Astrocyte (in vitro differentiated cells and primary cell): ENCODE results near the gene SDK1. TPM values are rescaled to one million over a fixed set of nuclear protein-coding genes. Genes with fewer than 3 reads are reported as not detected.

ENCODE experiments used
- DNase-seq: peaks from one replicate; pipeline ENCODE4 v3.0.0-alpha.2; 2010; ENCODE audit warnings: low read depth
- FAIRE-seq: peaks from 2 replicates; lab custom pipeline; 2011; peaks lifted over from hg19 to GRCh38; lab: Jason Lieb, UNC
- H2AFZ ChIP-seq: 2 replicates; pipeline ENCODE4 v1.6.0; 2012; ENCODE audit warnings: low read depth, low read length, inconsistent platforms
- H3K27ac ChIP-seq: 2 replicates; pipeline ENCODE4 v1.5.1; 2011; ENCODE audit warnings: low read depth, low read length, inconsistent platforms
- H3K27me3 ChIP-seq: 2 replicates; pipeline ENCODE4 v1.6.0; 2011; ENCODE audit warnings: low read length, inconsistent platforms; ENCODE audit not compliant: insufficient read depth
- H3K36me3 ChIP-seq: 2 replicates; pipeline ENCODE4 v1.5.1; 2011; ENCODE audit warnings: low read length, inconsistent platforms; ENCODE audit not compliant: insufficient read depth
- H3K4me1 ChIP-seq: 2 replicates; pipeline ENCODE4 v1.5.1; 2011; ENCODE audit warnings: low read length, inconsistent platforms; ENCODE audit not compliant: insufficient read depth
- H3K4me2 ChIP-seq: 2 replicates; pipeline ENCODE4 v1.6.0; 2012; ENCODE audit warnings: low read length, inconsistent platforms
- H3K4me3 ChIP-seq: 2 replicates; pipeline ENCODE4 v1.5.1; 2011; ENCODE audit warnings: low read depth, mild to moderate bottlenecking, low read length, inconsistent platforms; ENCODE audit not compliant: insufficient read depth
- H3K79me2 ChIP-seq: 2 replicates; pipeline ENCODE4 v1.6.0; 2012; ENCODE audit warnings: mild to moderate bottlenecking, low read length, inconsistent platforms; ENCODE audit not compliant: insufficient read depth
- H3K9ac ChIP-seq: 2 replicates; pipeline ENCODE4 v1.6.0; 2012; ENCODE audit warnings: mild to moderate bottlenecking, low read length, inconsistent platforms
- H3K9me3 ChIP-seq: 2 replicates; pipeline ENCODE4 v1.5.1; 2012; ENCODE audit warnings: low read depth, mild to moderate bottlenecking, low read length, inconsistent platforms; ENCODE audit not compliant: insufficient read depth
- H4K20me1 ChIP-seq: 2 replicates; pipeline ENCODE4 v1.6.0; 2012; ENCODE audit warnings: low read length, inconsistent platforms; ENCODE audit not compliant: insufficient read depth
- H3K27ac Mint-ChIP-seq: one replicate; pipeline ENCODE4 v1.8.0; 2021; ENCODE audit warnings: mild to moderate bottlenecking, mixed read lengths; ENCODE audit not compliant: unreplicated experiment
- H3K27me3 Mint-ChIP-seq: one replicate; pipeline ENCODE4 v1.8.0; 2021; ENCODE audit warnings: low read depth, mixed read lengths; ENCODE audit not compliant: unreplicated experiment
- H3K36me3 Mint-ChIP-seq: one replicate; pipeline ENCODE4 v1.8.0; 2021; ENCODE audit warnings: low read depth, mixed read lengths; ENCODE audit not compliant: unreplicated experiment
- H3K4me1 Mint-ChIP-seq: one replicate; pipeline ENCODE4 v1.8.0; 2021; ENCODE audit warnings: low read depth, mixed read lengths; ENCODE audit not compliant: unreplicated experiment
- H3K4me3 Mint-ChIP-seq: one replicate; pipeline ENCODE4 v1.8.0; 2021; ENCODE audit warnings: mild to moderate bottlenecking, moderate library complexity, mixed read lengths; ENCODE audit not compliant: unreplicated experiment
- H3K9me3 Mint-ChIP-seq: one replicate; pipeline ENCODE4 v1.8.0; 2021; ENCODE audit warnings: mild to moderate bottlenecking, mixed read lengths; ENCODE audit not compliant: unreplicated experiment
- CTCF ChIP-seq: IDR thresholded peaks from 2 replicates; pipeline ENCODE4 v1.5.1; 2011; ENCODE audit warnings: low read depth, mild to moderate bottlenecking, inconsistent platforms, low read length, moderate library complexity; ENCODE audit not compliant: insufficient read depth
- EZH2 ChIP-seq: IDR thresholded peaks from 2 replicates; pipeline ENCODE4 v1.6.1; 2012; ENCODE audit warnings: mild to moderate bottlenecking, low read length, inconsistent platforms; ENCODE audit not compliant: insufficient read depth
- total RNA-seq: library from RNA; stranded (reverse); gene quantifications from 2 replicates; pipeline ENCODE4 v1.2.1, GENCODE V29; 2021

Gene SDK1
- total RNA-seq, 1 donor from 2014 or later, result 4.2 TPM

- peaks cover 3% of the 10 kb centered on the region for H3K9me3 Mint-ChIP-seq
- Histone ChIP-seq H2AFZ (no peak overlapping the region), H3K9me3 (no peaks in the 10 kb centered on the region), H3K4me1 (no peaks in the 10 kb centered on the region), H3K36me3 (no peaks in the 10 kb centered on the region), H3K4me2 (no peak overlapping the region), H3K4me3 (no peak overlapping the region), H4K20me1 (no peaks in the 10 kb centered on the region), H3K79me2 (no peaks in the 10 kb centered on the region), H3K27ac (no peak overlapping the region), H3K27me3 (peaks cover 2% of the 10 kb centered on the region), H3K9ac (no peak overlapping the region)
- TF ChIP-seq CTCF (no peak), EZH2 (no peak)
- peaks cover 3% of the 10 kb centered on the region for H3K36me3 Mint-ChIP-seq
- no peaks in the 10 kb centered on the region for H3K4me1 Mint-ChIP-seq
- H3K27ac Mint-ChIP-seq, result no peak overlapping the region
- H3K27me3 Mint-ChIP-seq, result peaks cover 9% of the 10 kb centered on the region
- no peak overlapping the region for H3K4me3 Mint-ChIP-seq
- DNase-seq, result no peak
- no peak for FAIRE-seq
Observed at GRCh38 chr7:4185136-4185535, 884.1 kb downstream of the SDK1 start.

- H3K4me1 Mint-ChIP-seq, result no peaks in the 10 kb centered on the region
- H3K9me3 Mint-ChIP-seq, result peaks cover 3% of the 10 kb centered on the region
- no peak overlapping the region for H3K9ac ChIP-seq
- no peaks in the 10 kb centered on the region for H3K79me2 ChIP-seq
- no peaks in the 10 kb centered on the region for H3K9me3 ChIP-seq
- H3K36me3 ChIP-seq, result no peaks in the 10 kb centered on the region
- TF ChIP-seq EZH2, result no peak
- peaks cover 7% of the 10 kb centered on the region for H3K27me3 Mint-ChIP-seq
- H3K27ac ChIP-seq, result no peak overlapping the region
- H3K4me3 ChIP-seq, result no peak overlapping the region
- H2AFZ ChIP-seq, result no peak overlapping the region
- peaks cover 3% of the 10 kb centered on the region for H3K36me3 Mint-ChIP-seq
- no peak for DNase-seq
- FAIRE-seq, result no peak
- H3K4me3 Mint-ChIP-seq, result no peak overlapping the region
- H3K27me3 ChIP-seq, result peaks cover 2% of the 10 kb centered on the region
- no peak overlapping the region for H3K4me2 ChIP-seq
- H3K27ac Mint-ChIP-seq, result no peak overlapping the region
- H4K20me1 ChIP-seq, result no peaks in the 10 kb centered on the region
- H3K4me1 ChIP-seq, result no peaks in the 10 kb centered on the region
Observed at GRCh38 chr7:4185721-4186512, 884.9 kb downstream of the SDK1 start.

- H3K27ac Mint-ChIP-seq, result no peak overlapping the region
- H3K27me3 ChIP-seq, result peaks cover 2% of the 10 kb centered on the region
- no peaks in the 10 kb centered on the region for H3K9me3 ChIP-seq
- H4K20me1 ChIP-seq, result no peaks in the 10 kb centered on the region
- no peak overlapping the region for H3K9ac ChIP-seq
- no peaks in the 10 kb centered on the region for H3K4me1 Mint-ChIP-seq
- peaks cover 3% of the 10 kb centered on the region for H3K36me3 Mint-ChIP-seq
- DNase-seq (no peak), FAIRE-seq (no peak)
- no peaks in the 10 kb centered on the region for H3K79me2 ChIP-seq
- no peak overlapping the region for H3K4me2 ChIP-seq
- peaks cover 3% of the 10 kb centered on the region for H3K9me3 Mint-ChIP-seq
- H2AFZ ChIP-seq, result no peak overlapping the region
- H3K4me3 ChIP-seq, result no peak overlapping the region
- no peak overlapping the region for H3K4me3 Mint-ChIP-seq
- H3K4me1 ChIP-seq, result no peaks in the 10 kb centered on the region
- H3K27ac ChIP-seq, result no peak overlapping the region
- H3K27me3 Mint-ChIP-seq, result peaks cover 2% of the 10 kb centered on the region
- H3K36me3 ChIP-seq, result no peaks in the 10 kb centered on the region
- no peak for TF ChIP-seq CTCF
Observed at GRCh38 chr7:4186513-4186780, 885.4 kb downstream of the SDK1 start.
